ENCODE data around the gene CCL13. TPM values are rescaled to one million over a fixed set of nuclear protein-coding genes. Genes with fewer than 3 reads are reported as not detected.
A peak's percentile ranks its signal among the peaks of the same experiment; 100 is the strongest.

Gene CCL13
- total RNA-seq, 1 donor from 2014 or later, result not detected

DNA sequence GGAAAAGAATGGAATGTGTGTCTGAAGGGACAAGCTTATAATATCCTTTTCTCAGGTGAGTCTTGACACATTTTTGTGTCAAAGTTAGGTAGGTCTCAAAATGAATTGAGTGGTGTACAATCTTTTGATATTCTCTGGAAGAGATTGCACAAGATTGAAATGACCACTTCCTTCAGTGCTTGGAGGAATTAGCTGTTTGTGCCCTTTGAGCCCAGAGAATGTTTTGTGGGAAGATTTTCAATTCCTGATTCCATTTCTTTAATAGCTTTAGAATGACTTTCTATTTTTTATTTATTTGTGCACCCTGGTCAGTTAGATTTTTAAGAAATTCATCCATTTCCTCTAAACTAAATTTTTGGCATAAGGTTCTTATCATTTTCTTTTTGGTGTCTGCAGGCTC, 1.6 kb upstream of the CCL13 start:
- no peaks in the 10 kb centered on the region for H3K27me3 ChIP-seq (ENCODE audit: control insufficient read depth, insufficient read depth, low read length)
- no peaks in the 10 kb centered on the region for H3K36me3 ChIP-seq (ENCODE audit: control insufficient read depth, insufficient read depth, low read length)
- DNase-seq (ENCODE audit: low read depth) (no peak), FAIRE-seq (no peak)
- no peak overlapping the region for H3K4me3 ChIP-seq (ENCODE audit: low read depth, low read length)
- TF ChIP-seq, protein P1, sequence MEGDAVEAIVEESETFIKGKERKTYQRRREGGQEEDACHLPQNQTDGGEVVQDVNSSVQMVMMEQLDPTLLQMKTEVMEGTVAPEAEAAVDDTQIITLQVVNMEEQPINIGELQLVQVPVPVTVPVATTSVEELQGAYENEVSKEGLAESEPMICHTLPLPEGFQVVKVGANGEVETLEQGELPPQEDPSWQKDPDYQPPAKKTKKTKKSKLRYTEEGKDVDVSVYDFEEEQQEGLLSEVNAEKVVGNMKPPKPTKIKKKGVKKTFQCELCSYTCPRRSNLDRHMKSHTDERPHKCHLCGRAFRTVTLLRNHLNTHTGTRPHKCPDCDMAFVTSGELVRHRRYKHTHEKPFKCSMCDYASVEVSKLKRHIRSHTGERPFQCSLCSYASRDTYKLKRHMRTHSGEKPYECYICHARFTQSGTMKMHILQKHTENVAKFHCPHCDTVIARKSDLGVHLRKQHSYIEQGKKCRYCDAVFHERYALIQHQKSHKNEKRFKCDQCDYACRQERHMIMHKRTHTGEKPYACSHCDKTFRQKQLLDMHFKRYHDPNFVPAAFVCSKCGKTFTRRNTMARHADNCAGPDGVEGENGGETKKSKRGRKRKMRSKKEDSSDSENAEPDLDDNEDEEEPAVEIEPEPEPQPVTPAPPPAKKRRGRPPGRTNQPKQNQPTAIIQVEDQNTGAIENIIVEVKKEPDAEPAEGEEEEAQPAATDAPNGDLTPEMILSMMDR (IDR thresholded peaks at IDR 0.05; ENCODE audit: insufficient read depth, low read length, severe bottlenecking), result no peak

- H3K27me3 ChIP-seq (ENCODE audit: control insufficient read depth, insufficient read depth, low read length), result no peaks in the 10 kb centered on the region
- FAIRE-seq (no peak), DNase-seq (ENCODE audit: low read depth) (no peak)
- TF ChIP-seq, protein P1 (IDR thresholded peaks at IDR 0.05; ENCODE audit: insufficient read depth, low read length, severe bottlenecking), result no peak
- H3K4me3 ChIP-seq (ENCODE audit: low read depth, low read length), result no peak overlapping the region
- H3K36me3 ChIP-seq (ENCODE audit: control insufficient read depth, insufficient read depth, low read length), result no peaks in the 10 kb centered on the region
These were observed 1.1 kb downstream of the CCL13 start for GRCh38 chr17:34357398-34357797.

DNA sequence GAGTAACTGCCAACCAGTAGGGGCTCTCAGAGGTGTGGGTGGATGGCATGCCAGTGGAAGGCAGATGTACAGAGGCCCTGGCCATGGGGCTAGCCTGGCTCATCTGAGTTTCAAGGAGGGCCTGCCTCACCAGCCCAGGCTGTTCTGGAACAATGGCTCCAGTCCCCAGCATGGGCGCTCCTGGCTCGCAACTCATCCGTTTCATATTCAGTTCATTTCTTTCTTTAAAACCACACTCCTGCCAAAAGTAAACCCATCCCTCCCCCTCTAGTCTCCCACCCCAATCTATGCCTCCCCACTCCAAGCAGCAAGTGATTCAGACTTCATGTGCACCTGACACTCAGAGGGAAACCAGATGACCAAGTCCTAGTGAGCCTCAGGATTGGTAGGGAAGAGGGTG, 2.4 kb downstream of the CCL13 start:
- no peaks in the 10 kb centered on the region for H3K27me3 ChIP-seq (ENCODE audit: control insufficient read depth, insufficient read depth, low read length)
- FAIRE-seq, result no peak
- H3K4me3 ChIP-seq (ENCODE audit: low read depth, low read length), result no peak overlapping the region
- DNase-seq (ENCODE audit: low read depth), result no peak
- no peaks in the 10 kb centered on the region for H3K36me3 ChIP-seq (ENCODE audit: control insufficient read depth, insufficient read depth, low read length)
- TF ChIP-seq, protein P1 (IDR thresholded peaks at IDR 0.05; ENCODE audit: insufficient read depth, low read length, severe bottlenecking), result no peak

GRCh38 chr17:34360601-34361270, 4.5 kb downstream of the CCL13 start:
- no peak overlapping the region for H3K4me3 ChIP-seq (ENCODE audit: low read depth, low read length)
- TF ChIP-seq, protein P1 (IDR thresholded peaks at IDR 0.05; ENCODE audit: insufficient read depth, low read length, severe bottlenecking), result no peak
- FAIRE-seq (no peak), DNase-seq (ENCODE audit: low read depth) (no peak)
- no peaks in the 10 kb centered on the region for H3K36me3 ChIP-seq (ENCODE audit: control insufficient read depth, insufficient read depth, low read length)
- no peaks in the 10 kb centered on the region for H3K27me3 ChIP-seq (ENCODE audit: control insufficient read depth, insufficient read depth, low read length)

DNA sequence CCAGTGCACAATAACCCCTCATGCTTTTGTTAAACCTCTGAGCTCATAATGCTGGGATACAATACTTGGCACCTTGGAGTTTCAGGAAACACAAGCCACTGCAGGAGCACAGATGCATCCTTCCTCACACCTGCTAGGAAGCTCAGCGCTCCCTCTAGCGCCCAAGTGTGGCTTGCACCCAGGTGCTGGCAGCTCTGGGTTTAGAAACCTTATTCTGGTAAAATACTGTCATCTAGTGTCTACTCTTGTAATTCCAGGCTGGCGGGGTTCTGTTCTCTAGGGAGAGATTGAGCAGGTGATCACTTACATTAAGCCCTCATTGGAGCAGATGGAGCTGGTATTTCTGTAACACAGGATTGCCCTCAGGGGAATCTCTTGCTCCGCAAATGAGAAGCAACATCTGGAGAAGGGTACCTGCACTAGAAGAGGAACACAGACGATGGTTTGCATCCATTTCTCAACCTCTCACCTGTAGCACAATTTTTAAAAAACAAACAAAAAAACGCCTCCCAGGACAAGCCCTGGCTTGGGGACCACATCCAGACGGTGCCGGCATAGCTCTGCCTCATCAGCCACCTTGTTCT, 5.3 kb downstream of the CCL13 start:
- no peak overlapping the region for H3K4me3 ChIP-seq (ENCODE audit: low read depth, low read length)
- FAIRE-seq, result peak; percentile 32
- DNase-seq (ENCODE audit: low read depth), result peak; percentile 79
- no peaks in the 10 kb centered on the region for H3K36me3 ChIP-seq (ENCODE audit: control insufficient read depth, insufficient read depth, low read length)
- TF ChIP-seq, protein P1 (IDR thresholded peaks at IDR 0.05; ENCODE audit: insufficient read depth, low read length, severe bottlenecking), result peak; percentile 99
- H3K27me3 ChIP-seq (ENCODE audit: control insufficient read depth, insufficient read depth, low read length), result no peaks in the 10 kb centered on the region
